ENCODE results near the gene KCNK13. TPM values are rescaled to one million over a fixed set of nuclear protein-coding genes. Genes with fewer than 3 reads are reported as not detected.

KCNK13 gene
- total and polyA plus RNA-seq, 2 of the 13 experiments (the other 11 are each of a cell fraction or from before 2014, with no cell fraction given): 0.08 to 0.29 TPM

- ChIA-PET CTCF (ENCODE audit: low intra/inter-chr PET ratio, low total read pairs) (no interaction called here), POLR2A (no interaction called here)
- H3K27me3 ChIP-seq (ENCODE audit: control insufficient read depth in 1 of 2, insufficient read depth in 2 of 2, low read length in 2 of 2): peaks cover 2 to 7% of the 10 kb centered on the region in 2 experiments; a peak in 3 of 5 replicates
- H2AFZ ChIP-seq (ENCODE audit: low read length): no peak overlapping the region
- 3% methylated on average over 5 of the region's 5 CpGs for WGBS (ENCODE audit: low lambda C conversion rate)
- H3K27ac ChIP-seq (ENCODE audit: extremely low read length, insufficient read depth, low read length): no peak overlapping the region
- in situ Hi-C loops (cut with HindIII; ENCODE audit: extremely low pct_ligation_motif_present, low pct_unique_long_range_greater_than_20kb) (no loop called here), intact Hi-C loops (cut with micrococcal nuclease; ENCODE audit: unreplicated experiment) (loop anchor here (10.0 kb wide), 1 partner anchor 570 kb away; no protein-coding TSS in a partner anchor)
- H3K4me1 ChIP-seq (ENCODE audit: insufficient read depth, low read length): no peaks in the 10 kb centered on the region
- peak; percentile 64 for TF ChIP-seq FOSL2 (CRISPR knock-in tag; IDR thresholded peaks at IDR 0.05)
- TF ChIP-seq NPAS2 (CRISPR knock-in tag; IDR thresholded peaks at IDR 0.05; ENCODE audit: borderline replicate concordance): no peak
- no peak for DNase-seq (ENCODE audit: low spot score)
- H3K9ac ChIP-seq (ENCODE audit: insufficient read depth, low read depth, low read length): no peak overlapping the region
- H4K20me1 ChIP-seq (ENCODE audit: insufficient read depth, low read length): no peaks in the 10 kb centered on the region
- H3K4me2 ChIP-seq (ENCODE audit: low read depth, low read length): no peak overlapping the region
- no peaks in the 10 kb centered on the region for H3K9me3 ChIP-seq (ENCODE audit: low read length)
- no peak overlapping the region for H3K4me3 ChIP-seq (replicated peaks in 1 of 3; ENCODE audit: insufficient read depth in 1 of 3, low read depth in 2 of 3, low read length in 3 of 3)
- no peaks in the 10 kb centered on the region for H3K36me3 ChIP-seq (replicated peaks in 1 of 2; ENCODE audit: control insufficient read depth in 1 of 2, insufficient read depth in 2 of 2, low read length in 2 of 2)
- FAIRE-seq: no peak
- H3K79me2 ChIP-seq (ENCODE audit: insufficient read depth, low read length): no peaks in the 10 kb centered on the region
- BruUV-seq (replicated peaks): no TSS peak
- no peak for ATAC-seq
Observed at GRCh38 chr14:90194706-90195105, 132.9 kb downstream of the KCNK13 start.

GRCh38 chr14:90198541-90199060 lies 136.8 kb downstream of the KCNK13 start:
- Histone ChIP-seq H3K79me2 (ENCODE audit: insufficient read depth, low read length) (no peaks in the 10 kb centered on the region), H4K20me1 (ENCODE audit: insufficient read depth, low read length) (no peaks in the 10 kb centered on the region), H3K4me3 (replicated peaks in 1 of 3; ENCODE audit: insufficient read depth in 1 of 3, low read depth in 2 of 3, low read length in 3 of 3) (no peak overlapping the region), H3K27ac (ENCODE audit: extremely low read length, insufficient read depth, low read length) (no peak overlapping the region), H3K27me3 (ENCODE audit: control insufficient read depth in 1 of 2, insufficient read depth in 2 of 2, low read length in 2 of 2) (peaks cover 2 to 9% of the 10 kb centered on the region in 2 experiments; a peak in 4 of 5 replicates), H3K9ac (ENCODE audit: insufficient read depth, low read depth, low read length) (no peak overlapping the region), H2AFZ (ENCODE audit: low read length) (no peak overlapping the region), H3K9me3 (ENCODE audit: low read length) (peaks cover 5% of the 10 kb centered on the region), H3K36me3 (replicated peaks in 1 of 2; ENCODE audit: control insufficient read depth in 1 of 2, insufficient read depth in 2 of 2, low read length in 2 of 2) (no peaks in the 10 kb centered on the region), H3K4me2 (ENCODE audit: low read depth, low read length) (no peak overlapping the region), H3K4me1 (ENCODE audit: insufficient read depth, low read length) (no peaks in the 10 kb centered on the region)
- intact Hi-C loops (cut with micrococcal nuclease; ENCODE audit: unreplicated experiment) (loop anchor here (10.0 kb wide), 1 partner anchor 566 kb away; no protein-coding TSS in a partner anchor), in situ Hi-C loops (cut with HindIII; ENCODE audit: extremely low pct_ligation_motif_present, low pct_unique_long_range_greater_than_20kb) (no loop called here)
- no peak for DNase-seq (ENCODE audit: low spot score)
- no TSS peak for BruUV-seq (replicated peaks)
- no peak for ATAC-seq
- ChIA-PET POLR2A (no interaction called here), CTCF (ENCODE audit: low intra/inter-chr PET ratio, low total read pairs) (no interaction called here)
- WGBS (ENCODE audit: low lambda C conversion rate): 50% methylated on average over 12 of the region's 12 CpGs
- no peak for FAIRE-seq
- TF ChIP-seq MED8 (CRISPR knock-in tag; IDR thresholded peaks at IDR 0.05; ENCODE audit: insufficient replicate concordance): no peak
- TF ChIP-seq HNRNPH1 (optimal IDR thresholded peaks at IDR 0.05; ENCODE audit: low read depth, low read length): no peak
- no peak for TF ChIP-seq ZNF468 (CRISPR knock-in tag; IDR thresholded peaks at IDR 0.05)
- TF ChIP-seq TARDBP (CRISPR knock-in tag; IDR thresholded peaks at IDR 0.05): no peak
- TF ChIP-seq GABPB1 (CRISPR knock-in tag; IDR thresholded peaks at IDR 0.05): no peak
- TF ChIP-seq ZNF556 (CRISPR knock-in tag; IDR thresholded peaks at IDR 0.05; ENCODE audit: borderline replicate concordance): no peak
- TF ChIP-seq, protein P1, sequence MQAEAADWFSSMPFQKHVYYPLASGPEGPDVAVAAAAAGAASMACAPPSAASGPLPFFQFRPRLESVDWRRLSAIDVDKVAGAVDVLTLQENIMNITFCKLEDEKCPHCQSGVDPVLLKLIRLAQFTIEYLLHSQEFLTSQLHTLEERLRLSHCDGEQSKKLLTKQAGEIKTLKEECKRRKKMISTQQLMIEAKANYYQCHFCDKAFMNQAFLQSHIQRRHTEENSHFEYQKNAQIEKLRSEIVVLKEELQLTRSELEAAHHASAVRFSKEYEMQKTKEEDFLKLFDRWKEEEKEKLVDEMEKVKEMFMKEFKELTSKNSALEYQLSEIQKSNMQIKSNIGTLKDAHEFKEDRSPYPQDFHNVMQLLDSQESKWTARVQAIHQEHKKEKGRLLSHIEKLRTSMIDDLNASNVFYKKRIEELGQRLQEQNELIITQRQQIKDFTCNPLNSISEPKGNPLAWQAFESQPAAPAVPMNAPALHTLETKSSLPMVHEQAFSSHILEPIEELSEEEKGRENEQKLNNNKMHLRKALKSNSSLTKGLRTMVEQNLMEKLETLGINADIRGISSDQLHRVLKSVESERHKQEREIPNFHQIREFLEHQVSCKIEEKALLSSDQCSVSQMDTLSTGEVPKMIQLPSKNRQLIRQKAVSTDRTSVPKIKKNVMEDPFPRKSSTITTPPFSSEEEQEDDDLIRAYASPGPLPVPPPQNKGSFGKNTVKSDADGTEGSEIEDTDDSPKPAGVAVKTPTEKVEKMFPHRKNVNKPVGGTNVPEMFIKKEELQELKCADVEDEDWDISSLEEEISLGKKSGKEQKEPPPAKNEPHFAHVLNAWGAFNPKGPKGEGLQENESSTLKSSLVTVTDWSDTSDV (CRISPR knock-in tag; IDR thresholded peaks at IDR 0.05): no peak
- no peak for TF ChIP-seq ZNF441 (CRISPR knock-in tag; IDR thresholded peaks at IDR 0.05; ENCODE audit: borderline replicate concordance)
- no peak for TF ChIP-seq HIC2 (CRISPR knock-in tag; IDR thresholded peaks at IDR 0.05; ENCODE audit: low read depth)
- TF ChIP-seq, protein P2, sequence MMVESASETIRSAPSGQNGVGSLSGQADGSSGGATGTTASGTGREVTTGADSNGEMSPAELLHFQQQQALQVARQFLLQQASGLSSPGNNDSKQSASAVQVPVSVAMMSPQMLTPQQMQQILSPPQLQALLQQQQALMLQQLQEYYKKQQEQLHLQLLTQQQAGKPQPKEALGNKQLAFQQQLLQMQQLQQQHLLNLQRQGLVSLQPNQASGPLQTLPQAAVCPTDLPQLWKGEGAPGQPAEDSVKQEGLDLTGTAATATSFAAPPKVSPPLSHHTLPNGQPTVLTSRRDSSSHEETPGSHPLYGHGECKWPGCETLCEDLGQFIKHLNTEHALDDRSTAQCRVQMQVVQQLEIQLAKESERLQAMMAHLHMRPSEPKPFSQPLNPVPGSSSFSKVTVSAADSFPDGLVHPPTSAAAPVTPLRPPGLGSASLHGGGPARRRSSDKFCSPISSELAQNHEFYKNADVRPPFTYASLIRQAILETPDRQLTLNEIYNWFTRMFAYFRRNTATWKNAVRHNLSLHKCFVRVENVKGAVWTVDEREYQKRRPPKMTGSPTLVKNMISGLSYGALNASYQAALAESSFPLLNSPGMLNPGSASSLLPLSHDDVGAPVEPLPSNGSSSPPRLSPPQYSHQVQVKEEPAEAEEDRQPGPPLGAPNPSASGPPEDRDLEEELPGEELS (CRISPR knock-in tag; IDR thresholded peaks at IDR 0.05): no peak

Measured in HepG2 (cell line).